Skeletal muscle tissue (tissue), 4 donors: ENCODE measurements around the gene RAET1L. TPM values are rescaled to one million over a fixed set of nuclear protein-coding genes. Genes with fewer than 3 reads are reported as not detected.

Experiments used
- H3K27ac ChIP-seq: one replicate; pipeline ENCODE4 v1.7.0; 2013; ENCODE audit warnings: mild to moderate bottlenecking, low read depth, low read length, inconsistent platforms
- H3K27me3 ChIP-seq, 3 donors: one replicate each; pipeline ENCODE4 v1.7.0; 2013; ENCODE audit warnings: low read length in 3 of 3; ENCODE audit not compliant: control insufficient read depth in 3 of 3, insufficient read depth in 3 of 3
- H3K36me3 ChIP-seq, 3 donors: one replicate each; pipeline ENCODE4 v1.7.0; 2013; ENCODE audit warnings: low read length in 3 of 3; ENCODE audit not compliant: control insufficient read depth in 3 of 3, insufficient read depth in 3 of 3
- H3K4me1 ChIP-seq, 3 donors: one replicate each; pipeline ENCODE4 v1.7.0; 2013; ENCODE audit warnings: low read length in 3 of 3, mild to moderate bottlenecking in 3 of 3; ENCODE audit not compliant: control insufficient read depth in 3 of 3, insufficient read depth in 3 of 3
- H3K4me3 ChIP-seq, 3 donors: one replicate each; pipeline ENCODE4 v1.7.0; 2013; ENCODE audit warnings: low read length in 3 of 3
- H3K9ac ChIP-seq, 3 donors: one replicate each; pipeline ENCODE4 v1.7.0; 2013; ENCODE audit warnings: low read length in 3 of 3, mild to moderate bottlenecking in 3 of 3, moderate library complexity in 2 of 3, low read depth in 1 of 3
- H3K9me3 ChIP-seq, 3 donors: one replicate each; pipeline ENCODE4 v1.7.0; 2013; ENCODE audit warnings: low read length in 3 of 3; ENCODE audit not compliant: control insufficient read depth in 3 of 3
- total RNA-seq: library from RNA; depleted of rRNA; stranded (reverse); fragments of >200 nt; gene quantifications from one replicate; pipeline ENCODE4 v1.2.3, GENCODE V29; 2014
- donor health status: Osteomylitis.

RAET1L gene
- total RNA-seq, 1 donor from 2014 or later: not detected

- Histone ChIP-seq H3K36me3 (no peaks in the 10 kb centered on the region), H3K27ac (no peak overlapping the region), H3K4me1 (no peaks in the 10 kb centered on the region), H3K9me3 (no peaks in the 10 kb centered on the region), H3K4me3 (no peak overlapping the region), H3K27me3 (peaks cover 13 to 15% (median 15%) of the 10 kb centered on the region in 3 donors), H3K9ac (no peak overlapping the region)
Observed at GRCh38 chr6:150048099-150048498, 22.8 kb upstream of the RAET1L start.

GRCh38 chr6:150046943-150047342, 21.6 kb upstream of the RAET1L start:
- H3K27me3 ChIP-seq: peaks cover 9 to 12% (median 10%) of the 10 kb centered on the region in 3 donors
- H3K4me1 ChIP-seq: no peaks in the 10 kb centered on the region
- no peak overlapping the region for H3K9ac ChIP-seq
- no peaks in the 10 kb centered on the region for H3K36me3 ChIP-seq
- H3K27ac ChIP-seq: no peak overlapping the region
- H3K4me3 ChIP-seq: no peak overlapping the region
- H3K9me3 ChIP-seq: no peaks in the 10 kb centered on the region

- Histone ChIP-seq H3K27me3 (peaks cover 21 to 26% (median 26%) of the 10 kb centered on the region in 3 donors), H3K27ac (no peak overlapping the region)
Observed at GRCh38 chr6:150044621-150045145, 19.4 kb upstream of the RAET1L start.

GRCh38 chr6:150043501-150044412, 18.4 kb upstream of the RAET1L start:
- Histone ChIP-seq H3K36me3 (no peaks in the 10 kb centered on the region), H3K9me3 (no peaks in the 10 kb centered on the region), H3K4me1 (no peaks in the 10 kb centered on the region), H3K27ac (no peak overlapping the region), H3K27me3 (peaks cover 29 to 33% (median 31%) of the 10 kb centered on the region in 3 donors), H3K4me3 (no peak overlapping the region), H3K9ac (no peak overlapping the region)

More at GRCh38 chr6:150044621-150045145, 19.4 kb upstream of the RAET1L start:
- no peak overlapping the region for H3K9ac ChIP-seq
- H3K9me3 ChIP-seq: no peaks in the 10 kb centered on the region
- H3K36me3 ChIP-seq: no peaks in the 10 kb centered on the region
- H3K4me3 ChIP-seq: no peak overlapping the region
- no peaks in the 10 kb centered on the region for H3K4me1 ChIP-seq

GRCh38 chr6:150043096-150043495, 17.8 kb upstream of the RAET1L start:
- Histone ChIP-seq H3K27ac (no peak overlapping the region), H3K27me3 (peaks cover 36 to 39% (median 38%) of the 10 kb centered on the region in 3 donors), H3K4me1 (peaks cover 0 to 5% (median 4%) of the 10 kb centered on the region in 3 donors), H3K36me3 (no peaks in the 10 kb centered on the region), H3K9ac (no peak overlapping the region), H3K4me3 (no peak overlapping the region), H3K9me3 (no peaks in the 10 kb centered on the region)

- Histone ChIP-seq H3K4me3 (no peak overlapping the region), H3K27me3 (peaks cover 64 to 70% (median 67%) of the 10 kb centered on the region in 3 donors)
Observed at GRCh38 chr6:150038202-150039062, 13.1 kb upstream of the RAET1L start.

GRCh38 chr6:150037526-150038201, 12.3 kb upstream of the RAET1L start:
- Histone ChIP-seq H3K4me3 (peak overlapping the region; percentile 0 to 52 (median 27)), H3K27me3 (peaks cover 63 to 71% (median 64%) of the 10 kb centered on the region in 3 donors)

More at GRCh38 chr6:150038202-150039062, 13.1 kb upstream of the RAET1L start:
- H3K4me1 ChIP-seq: peaks cover 5 to 16% (median 12%) of the 10 kb centered on the region in 3 donors
- H3K9me3 ChIP-seq: no peaks in the 10 kb centered on the region
- no peak overlapping the region for H3K9ac ChIP-seq
- H3K36me3 ChIP-seq: no peaks in the 10 kb centered on the region
- H3K27ac ChIP-seq: no peak overlapping the region

GRCh38 chr6:150036081-150036480, 10.7 kb upstream of the RAET1L start:
- Histone ChIP-seq H3K36me3 (no peaks in the 10 kb centered on the region), H3K9me3 (no peaks in the 10 kb centered on the region), H3K4me3 (no peak overlapping the region), H3K4me1 (peaks cover 5 to 19% (median 12%) of the 10 kb centered on the region in 3 donors), H3K27me3 (peaks cover 55 to 59% (median 57%) of the 10 kb centered on the region in 3 donors), H3K9ac (no peak overlapping the region), H3K27ac (no peak overlapping the region)

More at GRCh38 chr6:150037526-150038201, 12.3 kb upstream of the RAET1L start:
- Histone ChIP-seq H3K36me3 (no peaks in the 10 kb centered on the region), H3K4me1 (peaks cover 5 to 19% (median 12%) of the 10 kb centered on the region in 3 donors), H3K9me3 (no peaks in the 10 kb centered on the region), H3K9ac (peak overlapping the region in 1 of 3 donors; percentile 53), H3K27ac (no peak overlapping the region)

- H3K4me1 ChIP-seq: peaks cover 5 to 17% (median 10%) of the 10 kb centered on the region in 3 donors
- H3K27me3 ChIP-seq: peaks cover 30 to 45% (median 34%) of the 10 kb centered on the region in 3 donors
- H3K27ac ChIP-seq: no peak overlapping the region
- H3K9ac ChIP-seq: no peak overlapping the region
- H3K9me3 ChIP-seq: no peaks in the 10 kb centered on the region
- no peak overlapping the region for H3K4me3 ChIP-seq
- H3K36me3 ChIP-seq: no peaks in the 10 kb centered on the region
Observed at GRCh38 chr6:150033207-150033771, 8.0 kb upstream of the RAET1L start.
